Nephron progenitor cell (in vitro differentiated cells): ENCODE results near the gene CHD6.

Experiments used
- DNase-seq: peaks from one replicate; pipeline ENCODE4 v3.0.0; 2021
- H3K27ac Mint-ChIP-seq: 2 replicates; pipeline ENCODE4 v1.8.0; 2021; ENCODE audit warnings: mild to moderate bottlenecking, moderate library complexity, mixed read lengths
- H3K27me3 Mint-ChIP-seq: 2 replicates; pipeline ENCODE4 v1.8.0; 2021; ENCODE audit warnings: mild to moderate bottlenecking, low read depth, mixed read lengths; ENCODE audit not compliant: poor library complexity
- H3K36me3 Mint-ChIP-seq: 2 replicates; pipeline ENCODE4 v1.8.0; 2021; ENCODE audit warnings: low read depth, mixed read lengths
- H3K4me1 Mint-ChIP-seq: 2 replicates; pipeline ENCODE4 v1.8.0; 2021; ENCODE audit warnings: mixed read lengths
- H3K4me3 Mint-ChIP-seq: 2 replicates; pipeline ENCODE4 v1.8.0; 2021; ENCODE audit warnings: mild to moderate bottlenecking, moderate library complexity, mixed read lengths
- H3K9me3 Mint-ChIP-seq: 2 replicates; pipeline ENCODE4 v1.8.0; 2021; ENCODE audit warnings: mild to moderate bottlenecking, moderate library complexity, mixed read lengths
- TF ChIP-seq, protein P1 (sequence below): fragments of 200-600 bp; sonication (generic); IDR thresholded peaks from 2 replicates; pipeline ENCODE4 v1.5.0; 2021; ENCODE audit warnings: antibody characterized with exemption

Gene CHD6

DNA sequence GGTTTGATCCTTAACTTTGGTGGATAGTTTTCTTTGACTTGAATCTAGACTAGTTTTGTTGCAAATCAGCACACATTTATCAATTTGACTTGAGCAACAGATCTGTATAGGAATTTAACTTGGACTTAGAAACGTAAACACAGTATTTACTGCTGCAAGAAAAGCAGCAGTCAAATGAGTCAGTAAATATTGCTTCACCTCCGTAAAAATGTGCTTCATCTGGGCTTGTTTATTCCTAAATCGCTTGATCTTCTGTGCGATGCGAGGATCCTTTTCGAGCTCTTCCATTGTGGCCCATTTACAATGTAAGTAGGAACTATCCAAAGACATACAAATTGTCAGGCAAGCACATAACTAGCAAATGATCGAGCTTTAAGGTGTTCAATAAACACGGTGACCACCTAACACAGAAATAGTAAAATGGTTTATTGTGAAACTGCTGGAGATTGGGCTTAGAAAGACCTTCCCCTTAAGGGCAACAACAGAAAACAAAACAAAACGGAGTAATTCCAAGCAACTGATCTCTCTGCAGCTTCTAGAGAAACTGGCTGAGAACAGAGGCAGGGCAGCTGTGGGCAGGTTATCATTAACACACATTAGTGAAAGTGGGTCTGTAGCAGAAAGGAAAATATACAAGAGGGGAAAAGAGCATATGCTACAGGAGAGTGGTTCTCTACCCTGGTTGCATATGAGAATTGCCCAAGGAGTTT, 120.8 kb downstream of the CHD6 start:
- no peak for DNase-seq
- Mint-ChIP-seq H3K27me3 (no peaks in the 10 kb centered on the region), H3K4me3 (no peak overlapping the region), H3K9me3 (no peaks in the 10 kb centered on the region), H3K36me3 (peaks cover 35% of the 10 kb centered on the region), H3K27ac (peak overlapping the region; percentile 25), H3K4me1 (no peaks in the 10 kb centered on the region)
- TF ChIP-seq, protein P1, sequence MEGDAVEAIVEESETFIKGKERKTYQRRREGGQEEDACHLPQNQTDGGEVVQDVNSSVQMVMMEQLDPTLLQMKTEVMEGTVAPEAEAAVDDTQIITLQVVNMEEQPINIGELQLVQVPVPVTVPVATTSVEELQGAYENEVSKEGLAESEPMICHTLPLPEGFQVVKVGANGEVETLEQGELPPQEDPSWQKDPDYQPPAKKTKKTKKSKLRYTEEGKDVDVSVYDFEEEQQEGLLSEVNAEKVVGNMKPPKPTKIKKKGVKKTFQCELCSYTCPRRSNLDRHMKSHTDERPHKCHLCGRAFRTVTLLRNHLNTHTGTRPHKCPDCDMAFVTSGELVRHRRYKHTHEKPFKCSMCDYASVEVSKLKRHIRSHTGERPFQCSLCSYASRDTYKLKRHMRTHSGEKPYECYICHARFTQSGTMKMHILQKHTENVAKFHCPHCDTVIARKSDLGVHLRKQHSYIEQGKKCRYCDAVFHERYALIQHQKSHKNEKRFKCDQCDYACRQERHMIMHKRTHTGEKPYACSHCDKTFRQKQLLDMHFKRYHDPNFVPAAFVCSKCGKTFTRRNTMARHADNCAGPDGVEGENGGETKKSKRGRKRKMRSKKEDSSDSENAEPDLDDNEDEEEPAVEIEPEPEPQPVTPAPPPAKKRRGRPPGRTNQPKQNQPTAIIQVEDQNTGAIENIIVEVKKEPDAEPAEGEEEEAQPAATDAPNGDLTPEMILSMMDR: no peak

DNA sequence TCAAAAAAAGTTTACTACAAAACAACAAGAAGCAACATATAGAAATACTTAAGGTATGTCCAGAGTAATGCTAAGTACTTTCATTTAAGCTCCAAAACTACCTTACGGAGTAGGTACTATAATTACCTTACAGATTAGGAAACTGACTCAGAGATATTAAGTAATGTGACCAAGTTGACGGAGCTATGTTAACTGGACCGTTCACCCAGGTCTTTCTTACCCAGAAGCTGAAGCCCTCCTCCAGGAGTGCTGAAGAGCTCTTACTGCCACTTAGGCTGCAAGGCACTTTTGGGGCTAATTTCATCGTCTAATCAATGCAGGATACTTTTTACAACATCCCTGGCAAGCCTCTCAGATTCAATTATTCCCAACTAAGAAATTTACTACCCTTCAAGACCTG, 123.7 kb downstream of the CHD6 start:
- Mint-ChIP-seq H3K4me1 (no peaks in the 10 kb centered on the region), H3K27ac (no peak overlapping the region), H3K4me3 (no peak overlapping the region), H3K9me3 (no peaks in the 10 kb centered on the region), H3K27me3 (no peaks in the 10 kb centered on the region), H3K36me3 (peaks cover 56% of the 10 kb centered on the region)
- TF ChIP-seq, protein P1: no peak
- no peak for DNase-seq

DNA sequence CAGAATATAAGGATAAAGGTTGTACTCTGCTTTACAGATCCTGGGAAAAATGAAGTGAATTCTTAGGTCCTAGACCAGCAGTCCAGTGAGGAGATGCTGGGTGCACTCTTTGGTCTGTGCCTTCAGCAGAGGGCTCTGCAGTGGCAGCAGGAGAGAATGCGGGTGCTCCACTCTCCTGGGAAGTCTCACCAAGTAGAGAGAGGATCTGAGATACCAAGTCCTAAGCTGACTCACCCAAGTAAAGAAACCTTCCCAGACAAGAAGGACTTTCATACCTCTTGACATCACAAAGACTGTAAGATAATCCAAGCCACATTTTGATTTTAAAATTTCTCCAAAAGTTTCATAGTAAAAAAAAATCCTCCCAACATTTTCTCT, 134.6 kb downstream of the CHD6 start:
- H3K4me3 Mint-ChIP-seq: no peak overlapping the region
- peaks cover 8% of the 10 kb centered on the region for H3K9me3 Mint-ChIP-seq
- no peaks in the 10 kb centered on the region for H3K27me3 Mint-ChIP-seq
- H3K36me3 Mint-ChIP-seq: peaks cover 77% of the 10 kb centered on the region
- no peak for DNase-seq
- H3K4me1 Mint-ChIP-seq: peaks cover 4% of the 10 kb centered on the region
- TF ChIP-seq, protein P1: no peak
- peak overlapping the region; percentile 43 for H3K27ac Mint-ChIP-seq

DNA sequence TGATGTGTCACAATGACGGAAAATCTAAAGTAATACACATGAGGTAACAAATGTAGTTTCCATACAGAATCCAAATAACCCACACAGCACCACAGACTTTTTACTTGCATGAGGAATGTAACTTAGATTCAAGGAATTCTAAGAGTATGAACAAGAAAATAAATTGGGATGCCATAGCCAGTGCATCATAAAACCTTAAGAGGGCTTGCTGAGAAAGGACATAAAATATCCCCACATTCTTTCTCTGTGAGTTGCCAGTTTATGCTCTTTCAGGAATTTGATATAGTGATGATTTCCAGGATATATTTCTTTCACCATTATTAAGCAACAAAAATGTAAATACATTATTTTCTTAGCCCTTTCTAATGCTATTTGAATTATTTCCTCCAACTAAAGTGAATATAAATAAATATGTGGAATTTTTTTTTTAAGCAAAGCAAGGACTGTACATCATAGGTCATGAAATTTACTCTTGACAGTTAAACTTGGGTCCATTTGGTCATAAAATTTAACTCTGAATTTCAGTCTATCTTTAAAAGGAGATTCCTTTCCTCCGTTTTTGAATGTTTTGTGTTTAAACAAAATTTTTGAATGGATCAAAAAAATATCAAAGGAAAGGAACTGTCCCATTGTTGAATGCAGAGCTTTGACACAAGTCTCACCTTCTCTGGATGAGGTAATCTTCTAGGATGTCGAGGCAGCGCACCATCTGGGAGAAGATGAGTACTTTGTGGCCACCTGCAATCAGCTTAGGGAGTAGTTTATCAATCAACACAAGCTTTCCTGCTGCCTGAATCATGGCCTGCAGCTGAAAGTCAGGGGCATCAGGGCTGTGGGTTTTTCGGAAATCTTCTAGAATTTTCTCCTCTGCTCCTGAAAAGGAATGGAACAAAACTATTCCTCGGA, 135.3 kb downstream of the CHD6 start:
- Mint-ChIP-seq H3K27me3 (no peaks in the 10 kb centered on the region), H3K4me3 (no peak overlapping the region), H3K9me3 (peaks cover 8% of the 10 kb centered on the region), H3K36me3 (peaks cover 77% of the 10 kb centered on the region), H3K27ac (peak overlapping the region; percentile 43), H3K4me1 (peaks cover 4% of the 10 kb centered on the region)
- DNase-seq: no peak
- TF ChIP-seq, protein P1: no peak

DNA sequence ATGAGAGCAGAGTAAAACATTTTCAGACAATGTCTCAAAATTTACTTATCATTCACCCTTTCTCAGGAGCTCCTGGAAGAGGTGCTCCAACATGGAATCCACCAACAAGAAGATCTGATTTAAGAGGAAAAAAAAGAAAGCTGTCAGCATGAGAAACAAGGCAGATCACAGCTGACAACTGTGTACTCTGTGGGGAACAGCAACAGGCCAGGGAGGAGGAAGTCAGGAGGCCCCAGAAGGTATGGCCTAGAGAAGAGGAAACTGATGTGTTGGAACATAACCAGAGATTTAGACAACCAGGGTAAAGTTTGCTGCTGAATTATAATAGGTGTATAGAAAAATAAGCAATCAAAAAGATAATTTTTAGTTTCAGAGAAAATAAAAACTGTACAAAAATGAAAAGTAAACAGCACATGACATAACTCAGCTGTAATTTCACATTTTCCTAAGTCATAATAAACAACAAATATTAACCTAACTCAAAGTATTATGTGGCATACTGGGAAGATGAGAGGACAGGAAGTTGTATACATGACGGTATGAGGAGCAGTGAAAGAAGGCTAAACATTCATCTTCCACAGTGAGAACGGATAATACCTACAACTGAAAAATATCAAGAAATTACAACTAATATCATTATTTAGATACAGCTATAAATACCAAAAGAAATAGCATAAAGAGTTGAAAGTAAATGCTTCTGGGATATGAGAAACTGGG, 138.0 kb downstream of the CHD6 start:
- H3K4me3 Mint-ChIP-seq: no peak overlapping the region
- no peak for DNase-seq
- H3K27ac Mint-ChIP-seq: no peak overlapping the region
- H3K4me1 Mint-ChIP-seq: peaks cover 4% of the 10 kb centered on the region
- H3K27me3 Mint-ChIP-seq: no peaks in the 10 kb centered on the region
- TF ChIP-seq, protein P1: no peak
- H3K9me3 Mint-ChIP-seq: peaks cover 8% of the 10 kb centered on the region
- H3K36me3 Mint-ChIP-seq: peaks cover 72% of the 10 kb centered on the region
